ENCODE measurements around the gene CLCN3.

DNA sequence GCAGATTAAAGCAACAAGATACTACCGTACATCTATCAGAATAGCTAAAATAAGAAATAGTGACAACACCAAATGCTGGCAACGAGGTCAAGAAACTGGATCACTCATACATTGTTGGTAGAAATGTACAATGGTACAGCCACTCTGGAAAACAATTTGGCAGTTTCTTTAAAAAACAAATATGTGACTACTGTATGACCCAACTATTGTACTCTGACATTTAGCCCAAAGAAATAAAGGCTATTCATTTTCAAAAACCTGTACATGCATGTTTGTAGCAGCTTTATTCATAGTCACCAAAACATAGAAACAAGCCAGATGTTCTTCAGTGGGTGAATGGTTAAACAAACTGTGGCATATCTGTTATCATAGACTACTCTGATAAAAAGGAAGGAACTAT, 8.2 kb downstream of the CLCN3 start:
- TF ChIP-seq CTCF (IDR thresholded peaks at IDR 0.05), result no peak
- no peak for TF ChIP-seq ARID4B (CRISPR knock-in tag; IDR thresholded peaks at IDR 0.05; ENCODE audit: borderline replicate concordance)
- no peak for TF ChIP-seq ZNF416 (CRISPR knock-in tag; IDR thresholded peaks at IDR 0.05)
- TF ChIP-seq NR2C2 (CRISPR knock-in tag; IDR thresholded peaks at IDR 0.05), result no peak
- TF ChIP-seq NFE2L1 (CRISPR knock-in tag; IDR thresholded peaks at IDR 0.05), result no peak
- no peak for TF ChIP-seq ZBTB21 (CRISPR knock-in tag; IDR thresholded peaks at IDR 0.05; ENCODE audit: borderline replicate concordance)
- no peak for TF ChIP-seq TP53 (CRISPR knock-in tag; IDR thresholded peaks at IDR 0.05)
- TF ChIP-seq STAT6 (CRISPR knock-in tag; conservative IDR thresholded peaks at IDR 0.05; ENCODE audit: low read depth), result no peak
- TF ChIP-seq MXD4 (CRISPR knock-in tag; IDR thresholded peaks at IDR 0.05; ENCODE audit: borderline replicate concordance), result no peak
- TF ChIP-seq CBFB (CRISPR knock-in tag; IDR thresholded peaks at IDR 0.05; ENCODE audit: low read depth), result no peak
